Kasumi-1 (cell line): ENCODE measurements around the gene TOB1.
A peak's percentile ranks its signal among the peaks of the same experiment; 100 is the strongest.

Experiments used
- DNase-seq, 2 experiments: peaks; one replicate each; lab custom pipeline; 2025; lab: John Stamatoyannopoulos, UW

The TOB1 gene

GRCh38 chr17:50845240-50846147, 20.7 kb downstream of the TOB1 start:
- DNase-seq = no peak

- no peak for DNase-seq
Measured at GRCh38 chr17:50844117-50844700, 21.9 kb downstream of the TOB1 start.

GRCh38 chr17:50843150-50843905, 22.8 kb downstream of the TOB1 start:
- no peak for DNase-seq

GRCh38 chr17:50842506-50843149, 23.5 kb downstream of the TOB1 start:
- no peak for DNase-seq

- DNase-seq = peak; percentile 87 to 91
Measured at GRCh38 chr17:50841949-50842354, 24.2 kb downstream of the TOB1 start.

- no peak for DNase-seq
Measured at GRCh38 chr17:50841277-50841948, 24.7 kb downstream of the TOB1 start.

- no peak for DNase-seq
Measured at GRCh38 chr17:50840311-50840851, 25.8 kb downstream of the TOB1 start.

GRCh38 chr17:50839591-50840310, 26.4 kb downstream of the TOB1 start:
- no peak for DNase-seq

- DNase-seq = no peak
Measured at GRCh38 chr17:50837980-50838954, 27.9 kb downstream of the TOB1 start.

GRCh38 chr17:50837286-50837979, 28.7 kb downstream of the TOB1 start:
- DNase-seq = no peak

- DNase-seq = no peak
Measured at GRCh38 chr17:50836826-50837225, 29.3 kb downstream of the TOB1 start.

- DNase-seq = no peak
Measured at GRCh38 chr17:50835301-50836234, 30.6 kb downstream of the TOB1 start, which contains the start of gene WFIKKN2. WFIKKN2 (plus strand) TSS chr17:50835586; CDS start chr17:50835938, 352 bp downstream.

GRCh38 chr17:50834429-50835300, 31.5 kb downstream of the TOB1 start:
- DNase-seq = no peak

- DNase-seq = no peak
Measured at GRCh38 chr17:50833510-50834428, 32.4 kb downstream of the TOB1 start.

- no peak for DNase-seq
Measured at GRCh38 chr17:50832864-50833381, 33.2 kb downstream of the TOB1 start.
